C4-2B (cell line): ENCODE data around the gene SLC38A1.
"Not testable (repeated sequence)": the region's sequence is repeated elsewhere in the genome, so short reads cannot be mapped to it uniquely, and the experiment has no call there.

Experiments used
- H3K27ac ChIP-seq: fragments of 450-650 bp; 2 replicates; pipeline ENCODE4 v1.5.1; 2017
- CTCF ChIP-seq: fragments of 450-650 bp; conservative IDR thresholded peaks from 2 replicates; pipeline ENCODE4 v1.5.1; 2017; ENCODE audit warnings: mild to moderate bottlenecking
- ZFX ChIP-seq: fragments of 450-650 bp; IDR thresholded peaks from 2 replicates; pipeline ENCODE4 v1.6.1; 2017

Gene SLC38A1

GRCh38 chr12:46296822-46297221, 28.0 kb upstream of the SLC38A1 start:
- TF ChIP-seq CTCF: no peak
- H3K27ac ChIP-seq: no peak overlapping the region

- no peak overlapping the region for H3K27ac ChIP-seq
- TF ChIP-seq ZFX (no peak), CTCF (0 out of 2 replicates have a peak, but pooled peaks have one; percentile 4)
Observed at GRCh38 chr12:46292754-46293402, 24.0 kb upstream of the SLC38A1 start.

GRCh38 chr12:46291953-46292352, 23.1 kb upstream of the SLC38A1 start:
- not testable (repeated sequence) for H3K27ac ChIP-seq

DNA sequence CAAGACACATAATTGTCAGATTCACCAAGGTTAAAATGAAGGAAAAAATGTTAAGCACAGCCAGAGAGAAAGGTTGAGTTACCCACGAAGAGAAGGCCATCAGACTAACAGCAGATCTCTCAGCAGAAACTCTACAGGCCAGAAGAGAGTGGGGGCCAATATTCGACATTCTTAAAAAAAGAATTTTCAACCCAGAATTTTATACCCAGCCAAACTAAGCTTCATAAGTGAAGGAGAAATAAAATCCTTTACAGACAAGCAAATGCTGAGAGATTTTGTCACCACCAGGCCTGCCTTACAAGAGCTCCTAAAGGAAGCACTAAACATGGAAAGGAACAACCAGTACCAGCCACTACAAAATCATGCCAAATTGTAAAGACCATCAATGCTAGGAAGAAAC, 16.3 kb upstream of the SLC38A1 start:
- H3K27ac ChIP-seq: not testable (repeated sequence)

- TF ChIP-seq CTCF (no peak), ZFX (no peak)
- H3K27ac ChIP-seq: no peak overlapping the region
Observed at GRCh38 chr12:46282829-46283228, 14.0 kb upstream of the SLC38A1 start.

GRCh38 chr12:46276756-46277155, 7.9 kb upstream of the SLC38A1 start:
- TF ChIP-seq ZFX: no peak
- no peak for TF ChIP-seq CTCF
- no peak overlapping the region for H3K27ac ChIP-seq

- no peak overlapping the region for H3K27ac ChIP-seq
- TF ChIP-seq ZFX: no peak
- no peak for TF ChIP-seq CTCF
Observed at GRCh38 chr12:46271863-46272262, 3.0 kb upstream of the SLC38A1 start.

DNA sequence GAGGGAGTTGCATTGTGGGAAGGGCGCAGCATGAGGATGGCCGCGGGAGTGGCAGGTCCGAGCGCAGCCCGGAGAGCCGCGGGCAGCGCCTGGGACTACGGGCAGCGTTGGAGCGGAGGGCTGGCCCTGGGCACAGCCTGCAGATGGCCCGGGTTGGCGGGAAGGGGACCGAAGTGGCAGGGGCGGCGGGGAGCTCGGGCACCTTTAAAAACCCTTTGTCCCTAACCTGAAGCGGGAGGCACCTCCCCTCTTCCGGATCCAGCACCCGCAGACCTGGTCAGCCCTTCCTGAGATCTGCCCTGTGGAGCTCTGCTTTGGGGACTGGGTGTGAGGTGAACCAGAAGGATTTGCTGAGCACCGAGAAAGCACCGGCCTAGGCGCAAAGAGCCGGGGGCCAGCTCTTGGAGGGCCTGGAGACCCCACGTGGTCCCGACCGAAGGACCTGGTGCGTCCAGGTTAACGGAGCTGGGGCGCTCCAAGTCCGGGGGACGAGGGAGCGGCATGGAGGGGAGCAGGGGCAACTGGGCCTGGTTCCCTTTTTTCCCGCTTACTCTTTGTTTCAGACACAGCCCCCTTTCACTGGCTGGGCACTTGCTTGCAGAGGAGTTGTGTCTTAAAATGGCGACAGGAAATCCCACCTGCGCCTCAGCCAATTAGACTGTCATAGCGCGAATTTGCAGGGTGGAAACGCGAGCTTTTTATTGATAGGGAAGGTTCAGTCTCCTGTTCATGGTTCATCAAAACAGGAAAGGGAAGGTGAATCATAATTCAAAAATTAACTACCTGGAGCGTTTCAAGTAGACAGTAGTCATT, 792 bp upstream of the SLC38A1 start:
- peak overlapping the region; percentile 92 for H3K27ac ChIP-seq
- TF ChIP-seq ZFX (no peak), CTCF (no peak)
